Mammary epithelial cell (primary cell): ENCODE measurements around the gene PRAMEF1.

Source experiments
- EZH2 ChIP-seq: IDR thresholded peaks from 2 replicates; pipeline ENCODE4 v1.6.1; 2012; ENCODE audit warnings: low read length, inconsistent platforms, borderline replicate concordance
- TF ChIP-seq, protein P1 (sequence below), 2 donors: IDR thresholded peaks in 1 of 2; conservative IDR thresholded peaks in 1 of 2; 2 replicates each; pipeline ENCODE4 v1.5.1; 2011 to 2012; ENCODE audit warnings: inconsistent platforms in 2 of 2, low read length in 2 of 2, mild to moderate bottlenecking in 2 of 2, control low read depth in 1 of 2, low read depth in 1 of 2; ENCODE audit not compliant: insufficient read depth in 1 of 2; ENCODE audit errors: extremely low read depth in 1 of 2

DNA sequence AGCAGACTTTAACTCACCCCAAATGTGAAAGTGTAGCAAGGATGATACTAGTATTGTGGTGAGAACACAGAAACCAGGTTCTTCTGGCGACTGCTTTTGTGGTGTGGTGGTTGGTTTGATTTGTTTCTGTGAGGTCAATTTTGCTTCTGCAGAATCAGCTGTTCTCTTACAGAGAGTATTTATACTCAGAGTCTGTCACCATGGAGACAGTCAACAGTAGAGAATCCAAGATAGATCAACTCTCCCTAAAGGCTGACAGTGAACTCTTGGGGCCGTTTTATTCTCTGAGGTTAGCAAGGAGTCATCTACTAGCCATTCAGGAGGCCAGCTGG, 45.2 kb upstream of the PRAMEF1 start, which contains the start of gene CFAP107:
- TF ChIP-seq, protein P1, sequence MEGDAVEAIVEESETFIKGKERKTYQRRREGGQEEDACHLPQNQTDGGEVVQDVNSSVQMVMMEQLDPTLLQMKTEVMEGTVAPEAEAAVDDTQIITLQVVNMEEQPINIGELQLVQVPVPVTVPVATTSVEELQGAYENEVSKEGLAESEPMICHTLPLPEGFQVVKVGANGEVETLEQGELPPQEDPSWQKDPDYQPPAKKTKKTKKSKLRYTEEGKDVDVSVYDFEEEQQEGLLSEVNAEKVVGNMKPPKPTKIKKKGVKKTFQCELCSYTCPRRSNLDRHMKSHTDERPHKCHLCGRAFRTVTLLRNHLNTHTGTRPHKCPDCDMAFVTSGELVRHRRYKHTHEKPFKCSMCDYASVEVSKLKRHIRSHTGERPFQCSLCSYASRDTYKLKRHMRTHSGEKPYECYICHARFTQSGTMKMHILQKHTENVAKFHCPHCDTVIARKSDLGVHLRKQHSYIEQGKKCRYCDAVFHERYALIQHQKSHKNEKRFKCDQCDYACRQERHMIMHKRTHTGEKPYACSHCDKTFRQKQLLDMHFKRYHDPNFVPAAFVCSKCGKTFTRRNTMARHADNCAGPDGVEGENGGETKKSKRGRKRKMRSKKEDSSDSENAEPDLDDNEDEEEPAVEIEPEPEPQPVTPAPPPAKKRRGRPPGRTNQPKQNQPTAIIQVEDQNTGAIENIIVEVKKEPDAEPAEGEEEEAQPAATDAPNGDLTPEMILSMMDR (conservative IDR thresholded peaks at IDR 0.05 in 1 of 2, IDR thresholded peaks at IDR 0.05 in 1 of 2; ENCODE audit: extremely low read depth in 1 of 2, insufficient read depth in 1 of 2, low read depth in 1 of 2, low read length in 2 of 2) = no peak
- TF ChIP-seq EZH2 = no peak
